Mesenchymal stem cell (in vitro differentiated cells and primary cell): ENCODE measurements around the gene SETD5.

ENCODE experiments used
- DNase-seq: peaks from one replicate; pipeline ENCODE4 v3.0.0-alpha.2; 2013
- H2AFZ ChIP-seq: one replicate; pipeline ENCODE4 v1.6.1; 2013; ENCODE audit warnings: low read depth, mild to moderate bottlenecking, control low read depth, inconsistent platforms, low read length, moderate library complexity
- H2AK5ac ChIP-seq: 2 replicates; pipeline ENCODE4 v1.6.1; 2013; ENCODE audit warnings: low read length, moderate library complexity, mild to moderate bottlenecking, inconsistent platforms; ENCODE audit not compliant: severe bottlenecking
- H2BK120ac ChIP-seq: one replicate; pipeline ENCODE4 v1.6.1; 2013; ENCODE audit warnings: low read depth, mild to moderate bottlenecking, inconsistent platforms, low read length, moderate library complexity
- H2BK12ac ChIP-seq, 2 experiments: one replicate each; pipeline ENCODE4 v1.6.1; 2013; ENCODE audit warnings: inconsistent platforms in 2 of 2, low read length in 2 of 2, mild to moderate bottlenecking in 2 of 2, moderate library complexity in 2 of 2, control low read depth in 1 of 2
- H2BK15ac ChIP-seq: one replicate; pipeline ENCODE4 v1.6.1; 2013; ENCODE audit warnings: mild to moderate bottlenecking, low read depth, inconsistent platforms; ENCODE audit not compliant: poor library complexity, severe bottlenecking
- H2BK5ac ChIP-seq: 2 replicates; pipeline ENCODE4 v1.6.1; 2013; ENCODE audit warnings: low read depth, mild to moderate bottlenecking, low read length, control low read depth, inconsistent platforms; ENCODE audit not compliant: poor library complexity, severe bottlenecking
- H3K14ac ChIP-seq, 2 experiments: one replicate each; pipeline ENCODE4 v1.6.1; 2013; ENCODE audit warnings: inconsistent platforms in 2 of 2, low read length in 2 of 2, control low read depth in 1 of 2, mild to moderate bottlenecking in 1 of 2, moderate library complexity in 1 of 2
- H3K18ac ChIP-seq, 2 experiments: one replicate each; pipeline ENCODE4 v1.6.1; 2013; ENCODE audit warnings: inconsistent platforms in 2 of 2, low read length in 2 of 2, control low read depth in 1 of 2, low read depth in 1 of 2, mild to moderate bottlenecking in 1 of 2
- H3K23ac ChIP-seq, 2 experiments: one replicate each; pipeline ENCODE4 v1.6.1; 2013; ENCODE audit warnings: inconsistent platforms in 2 of 2, low read length in 2 of 2, mild to moderate bottlenecking in 2 of 2, moderate library complexity in 2 of 2, control low read depth in 1 of 2
- H3K27ac ChIP-seq: 2 replicates; pipeline ENCODE4 v1.5.1; 2013; ENCODE audit warnings: mild to moderate bottlenecking, moderate library complexity, low read length, control low read depth, inconsistent platforms; ENCODE audit not compliant: poor library complexity, severe bottlenecking
- H3K27me3 ChIP-seq, 2 experiments: 2 replicates each; pipeline versions ENCODE4 v1.6.1 to v1.7.0; 2013; ENCODE audit warnings: low read length in 2 of 2, mild to moderate bottlenecking in 2 of 2, moderate library complexity in 2 of 2, control low read depth in 1 of 2, inconsistent platforms in 1 of 2; ENCODE audit not compliant: control insufficient read depth in 1 of 2, insufficient read depth in 1 of 2
- H3K36me3 ChIP-seq, 2 experiments: 2 replicates each; pipeline versions ENCODE4 v1.6.1 to v1.7.0; 2013; ENCODE audit warnings: low read length in 2 of 2, control low read depth in 1 of 2, inconsistent platforms in 1 of 2, low read depth in 1 of 2, mild to moderate bottlenecking in 1 of 2; ENCODE audit not compliant: insufficient read depth in 2 of 2, control insufficient read depth in 1 of 2
- H3K4ac ChIP-seq, 2 experiments: one replicate each; pipeline ENCODE4 v1.6.1; 2013; ENCODE audit warnings: inconsistent platforms in 2 of 2, low read length in 2 of 2, mild to moderate bottlenecking in 2 of 2, moderate library complexity in 2 of 2, control low read depth in 1 of 2, low read depth in 1 of 2
- H3K4me1 ChIP-seq: 2 replicates; pipeline ENCODE4 v1.6.1; 2013; ENCODE audit warnings: low read depth, low read length, control low read depth; ENCODE audit not compliant: control insufficient read depth, insufficient read depth
- H3K4me2 ChIP-seq: 2 replicates; pipeline ENCODE4 v1.6.1; 2013; ENCODE audit warnings: low read length, mild to moderate bottlenecking, inconsistent platforms; ENCODE audit not compliant: poor library complexity, severe bottlenecking
- H3K4me3 ChIP-seq, 2 experiments: 2 replicates each; pipeline versions ENCODE4 v1.5.1 to v1.7.0; 2013; ENCODE audit warnings: low read length in 2 of 2, mild to moderate bottlenecking in 2 of 2, control low read depth in 1 of 2, low read depth in 1 of 2; ENCODE audit not compliant: insufficient read depth in 1 of 2
- H3K79me1 ChIP-seq: replicated peaks from 2 replicates; pipeline ENCODE4 v1.6.1; 2013; ENCODE audit warnings: mild to moderate bottlenecking, control low read depth, low read length, inconsistent platforms; ENCODE audit not compliant: poor library complexity, severe bottlenecking
- H3K9ac ChIP-seq: 2 replicates; pipeline ENCODE4 v1.7.0; 2013; ENCODE audit warnings: mild to moderate bottlenecking, low read length, moderate library complexity
- H3K9me3 ChIP-seq: 2 replicates; pipeline ENCODE4 v1.7.0; 2013; ENCODE audit warnings: mild to moderate bottlenecking, low read length; ENCODE audit not compliant: control insufficient read depth
- H4K8ac ChIP-seq: one replicate; pipeline ENCODE4 v1.6.1; 2013; ENCODE audit warnings: inconsistent platforms, mild to moderate bottlenecking, low read length, moderate library complexity
- H4K91ac ChIP-seq: one replicate; pipeline ENCODE4 v1.6.1; 2013; ENCODE audit warnings: mild to moderate bottlenecking, low read length, inconsistent platforms
- WGBS: methylation state at CpG from one replicate; pipeline ENCODE4 v1.1.7; 2013; ENCODE audit warnings: mixed read lengths; 5-methylcytosine and 5-hydroxymethylcytosine counted together

Gene SETD5

DNA sequence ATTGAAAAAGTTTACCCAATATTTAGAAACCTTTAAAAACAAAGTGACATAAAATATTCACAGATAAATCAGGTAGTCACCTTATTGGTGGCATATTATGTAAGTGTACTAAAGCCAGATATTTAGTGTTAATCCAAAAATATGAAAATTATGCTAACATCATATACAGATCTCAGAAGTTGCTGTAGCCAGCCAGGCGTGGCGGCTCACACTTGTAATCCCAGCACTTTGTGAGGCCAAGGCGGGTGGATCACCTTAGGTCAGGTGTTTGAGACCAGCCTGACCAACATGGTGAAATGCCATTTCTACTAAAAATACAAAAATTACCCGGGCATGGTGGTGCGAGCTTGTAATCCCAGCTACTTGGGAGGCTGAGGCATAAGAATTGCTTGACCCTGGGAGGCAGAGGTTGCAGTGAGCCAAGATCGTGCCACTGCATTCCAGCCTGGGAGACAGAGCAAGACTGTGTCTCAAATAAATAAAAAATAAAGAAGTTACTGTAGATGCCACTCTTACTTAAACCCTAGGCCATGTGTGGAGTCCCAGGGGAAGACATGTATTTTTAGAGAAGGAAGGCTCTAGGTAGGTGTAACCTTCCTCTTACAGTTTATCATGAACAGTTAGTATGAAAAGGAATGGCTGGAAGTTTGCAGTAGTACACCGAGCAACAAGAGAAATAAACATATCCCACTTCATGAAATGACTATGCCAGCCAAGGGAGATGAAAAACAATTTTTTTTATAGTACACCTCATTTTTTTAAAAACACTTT lies 9.6 kb downstream of the SETD5 start:
- Histone ChIP-seq H2AK5ac (no peak overlapping the region), H2BK5ac (no peak overlapping the region), H3K9ac (no peak overlapping the region), H3K27me3 (no peaks in the 10 kb centered on the region), H2AFZ (no peak overlapping the region), H2BK12ac (no peak overlapping the region), H3K18ac (no peak overlapping the region), H3K14ac (no peak overlapping the region), H2BK15ac (no peak overlapping the region), H3K9me3 (no peaks in the 10 kb centered on the region), H3K36me3 (peaks cover 0 to 11% of the 10 kb centered on the region in 2 experiments), H3K27ac (no peak overlapping the region), H3K23ac (no peak overlapping the region), H3K4me2 (no peak overlapping the region), H4K91ac (no peak overlapping the region), H3K4ac (no peak overlapping the region), H3K4me1 (peaks cover 6% of the 10 kb centered on the region), H3K4me3 (no peak overlapping the region), H4K8ac (no peak overlapping the region), H3K79me1 (no peaks in the 10 kb centered on the region), H2BK120ac (no peak overlapping the region)
- DNase-seq = no peak
- WGBS = 97% methylated on average over 5 of the region's 7 CpGs

- H3K79me1 ChIP-seq = no peaks in the 10 kb centered on the region
- no peak overlapping the region for H3K23ac ChIP-seq
- 98% methylated on average over 4 of the region's 6 CpGs for WGBS
- H2BK15ac ChIP-seq = no peak overlapping the region
- no peak overlapping the region for H3K27ac ChIP-seq
- no peak overlapping the region for H3K18ac ChIP-seq
- peaks cover 7% of the 10 kb centered on the region for H3K4me1 ChIP-seq
- no peak overlapping the region for H2BK5ac ChIP-seq
- no peak overlapping the region for H4K91ac ChIP-seq
- no peak overlapping the region for H3K4me3 ChIP-seq
- H3K9me3 ChIP-seq = no peaks in the 10 kb centered on the region
- no peak overlapping the region for H3K9ac ChIP-seq
- H3K4me2 ChIP-seq = no peak overlapping the region
- H4K8ac ChIP-seq = no peak overlapping the region
- H2AFZ ChIP-seq = no peak overlapping the region
- H2BK12ac ChIP-seq = no peak overlapping the region
- H2AK5ac ChIP-seq = no peak overlapping the region
- no peak for DNase-seq
- H3K36me3 ChIP-seq = peaks cover 0 to 11% of the 10 kb centered on the region in 2 experiments
- H3K4ac ChIP-seq = no peak overlapping the region
- no peaks in the 10 kb centered on the region for H3K27me3 ChIP-seq
- no peak overlapping the region for H3K14ac ChIP-seq
- no peak overlapping the region for H2BK120ac ChIP-seq
These were observed 10.6 kb downstream of the SETD5 start for GRCh38 chr3:9408061-9408460.

DNA sequence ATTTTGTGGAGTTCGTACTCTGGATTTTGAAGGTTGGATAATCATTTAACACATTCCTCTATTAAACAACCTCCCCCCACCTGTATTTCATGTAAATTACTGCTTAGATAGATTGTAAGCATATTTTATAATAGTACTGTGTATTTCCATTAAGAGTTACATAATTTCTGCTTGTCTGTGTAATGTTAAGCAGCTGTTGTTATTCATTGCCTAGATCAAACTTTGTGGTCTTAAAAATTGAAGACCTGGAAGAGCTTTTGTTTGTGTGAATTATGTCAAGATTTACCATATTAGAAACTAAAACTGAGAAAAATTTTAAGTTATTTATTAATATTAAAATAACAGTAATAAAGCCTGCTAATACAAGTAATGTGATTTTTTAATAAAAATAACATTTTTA lies 11.1 kb downstream of the SETD5 start:
- H3K23ac ChIP-seq = no peak overlapping the region

DNA sequence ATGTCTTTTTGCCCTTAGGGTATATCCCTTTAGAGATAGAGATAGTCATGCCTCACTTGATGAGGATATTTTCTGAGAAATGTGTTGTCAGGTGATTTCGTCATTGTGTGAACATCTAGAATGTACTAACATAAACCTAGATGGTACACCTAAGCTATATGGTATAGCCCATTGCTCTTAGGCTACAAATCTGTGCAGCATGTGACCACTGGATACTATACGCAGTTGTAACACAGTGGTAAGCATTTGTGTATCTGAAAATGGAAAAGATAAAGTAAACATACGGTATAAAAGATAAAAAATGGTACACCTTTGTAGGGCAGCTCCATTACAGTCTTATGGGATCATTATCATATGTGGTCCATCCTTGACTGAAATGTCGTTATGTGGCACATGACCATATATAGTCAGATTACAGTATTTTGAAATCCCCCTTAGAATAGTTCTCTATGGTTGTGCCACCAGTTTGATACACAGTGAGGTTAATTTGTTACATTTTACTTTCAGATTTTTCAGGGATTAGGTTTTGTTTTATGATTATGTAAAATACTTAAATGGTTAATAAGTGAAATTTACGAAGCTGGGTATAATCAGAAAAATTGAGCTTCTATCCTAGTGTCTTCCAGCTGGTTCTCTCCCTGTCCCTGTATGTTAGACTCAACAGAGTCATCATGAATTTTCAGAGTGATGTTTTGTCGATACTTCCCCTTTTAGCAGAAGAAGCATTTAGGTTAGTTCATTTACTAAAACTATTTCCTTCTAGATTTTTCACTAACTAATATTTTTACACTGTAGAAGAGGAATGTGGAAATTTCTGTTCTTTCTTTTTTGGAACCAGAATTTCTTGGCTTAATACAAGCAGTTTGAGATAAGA lies 12.8 kb downstream of the SETD5 start:
- DNase-seq = no peak
- no peak overlapping the region for H3K9ac ChIP-seq
- no peak overlapping the region for H4K91ac ChIP-seq
- WGBS = 95% methylated on average over 4 of the region's 6 CpGs
- H3K4me1 ChIP-seq = peaks cover 6% of the 10 kb centered on the region
- H2AFZ ChIP-seq = no peak overlapping the region
- H3K79me1 ChIP-seq = no peaks in the 10 kb centered on the region
- no peaks in the 10 kb centered on the region for H3K27me3 ChIP-seq
- no peak overlapping the region for H2BK5ac ChIP-seq
- H4K8ac ChIP-seq = no peak overlapping the region
- H2AK5ac ChIP-seq = no peak overlapping the region
- no peak overlapping the region for H3K4ac ChIP-seq
- peaks cover 0 to 11% of the 10 kb centered on the region in 2 experiments for H3K36me3 ChIP-seq
- no peak overlapping the region for H2BK12ac ChIP-seq
- no peak overlapping the region for H3K14ac ChIP-seq
- H3K23ac ChIP-seq = no peak overlapping the region
- H3K27ac ChIP-seq = no peak overlapping the region
- no peaks in the 10 kb centered on the region for H3K9me3 ChIP-seq
- H3K4me3 ChIP-seq = peak overlapping the region in 1 of 2 experiments; percentile 4
- H2BK15ac ChIP-seq = no peak overlapping the region
- H3K4me2 ChIP-seq = no peak overlapping the region
- no peak overlapping the region for H2BK120ac ChIP-seq
- H3K18ac ChIP-seq = no peak overlapping the region

More for the DNA sequence above, 11.1 kb downstream of the SETD5 start:
- no peak overlapping the region for H3K14ac ChIP-seq
- H3K27ac ChIP-seq = no peak overlapping the region
- no peaks in the 10 kb centered on the region for H3K27me3 ChIP-seq
- no peaks in the 10 kb centered on the region for H3K79me1 ChIP-seq
- no peak overlapping the region for H4K8ac ChIP-seq
- no peak overlapping the region for H2BK15ac ChIP-seq
- DNase-seq = no peak
- no peaks in the 10 kb centered on the region for H3K9me3 ChIP-seq
- H3K4ac ChIP-seq = no peak overlapping the region
- peaks cover 7% of the 10 kb centered on the region for H3K4me1 ChIP-seq
- H3K18ac ChIP-seq = no peak overlapping the region
- H3K36me3 ChIP-seq = peaks cover 0 to 11% of the 10 kb centered on the region in 2 experiments
- no peak overlapping the region for H2BK12ac ChIP-seq
- H2AK5ac ChIP-seq = no peak overlapping the region
- no CpG with 5 or more reads among the region's 1 CpG for WGBS
- no peak overlapping the region for H2BK120ac ChIP-seq
- H4K91ac ChIP-seq = no peak overlapping the region
- no peak overlapping the region for H2BK5ac ChIP-seq
- no peak overlapping the region for H2AFZ ChIP-seq
- peak overlapping the region; percentile 7 for H3K9ac ChIP-seq
- no peak overlapping the region for H3K4me2 ChIP-seq
- H3K4me3 ChIP-seq = no peak overlapping the region
